CD4-positive, alpha-beta T cell treated with Interferon alpha-2 for 1 hour (primary cell): ENCODE measurements around the gene TMEM97.
A peak's percentile ranks its signal among the peaks of the same experiment; 100 is the strongest.
"Not testable (repeated sequence)": the region's sequence is repeated elsewhere in the genome, so short reads cannot be mapped to it uniquely, and the experiment has no call there.

ENCODE experiments used
- DNase-seq, 2 donors: peaks; one replicate each; pipeline ENCODE4 v3.0.0-alpha.2; 2020 to 2022

The TMEM97 gene

DNA sequence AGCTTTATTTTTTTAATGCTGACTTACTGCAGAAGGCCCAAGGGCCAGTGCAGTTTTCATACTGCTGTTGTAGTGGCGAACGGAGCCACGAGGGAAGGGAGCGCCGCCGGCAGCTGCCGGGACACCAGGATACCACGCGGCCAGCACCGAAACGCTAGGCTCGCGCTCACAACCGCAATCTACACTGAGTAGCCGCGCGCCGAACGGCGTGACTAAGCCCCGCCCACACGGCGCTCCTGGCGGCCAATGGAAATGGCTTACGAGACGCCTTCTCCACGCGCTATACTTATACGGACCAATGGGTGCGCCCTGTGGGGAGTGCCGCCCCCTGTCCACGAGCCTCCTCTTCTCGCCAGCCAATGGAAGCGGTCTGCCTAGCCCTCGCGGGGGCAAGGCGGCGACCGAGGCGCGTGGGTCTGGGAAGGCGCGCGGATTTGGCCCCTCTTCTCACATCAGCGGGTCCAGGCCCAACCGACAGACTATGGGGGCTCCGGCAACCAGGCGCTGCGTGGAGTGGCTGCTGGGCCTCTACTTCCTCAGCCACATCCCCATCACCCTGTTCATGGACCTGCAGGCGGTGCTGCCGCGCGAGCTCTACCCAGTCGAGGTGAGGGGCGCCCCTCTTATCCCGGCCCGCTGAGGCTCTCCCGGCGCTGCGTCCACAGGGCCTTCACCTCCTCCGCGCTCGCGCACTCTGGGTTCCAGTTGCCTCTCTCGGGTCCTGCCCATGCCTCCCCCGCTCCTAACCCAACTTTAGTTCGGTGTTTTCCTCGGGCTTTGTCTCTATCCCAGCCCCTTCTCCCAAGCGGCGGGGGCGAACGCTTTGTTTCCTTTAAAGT, at the start of gene TMEM97:
TSS of gene TMEM97 (plus strand) at position 442 of the 839 bp plus-strand sequence. CDS start at position 482, 40 bp downstream.
- peak; percentile 94 to 96 for DNase-seq

DNA sequence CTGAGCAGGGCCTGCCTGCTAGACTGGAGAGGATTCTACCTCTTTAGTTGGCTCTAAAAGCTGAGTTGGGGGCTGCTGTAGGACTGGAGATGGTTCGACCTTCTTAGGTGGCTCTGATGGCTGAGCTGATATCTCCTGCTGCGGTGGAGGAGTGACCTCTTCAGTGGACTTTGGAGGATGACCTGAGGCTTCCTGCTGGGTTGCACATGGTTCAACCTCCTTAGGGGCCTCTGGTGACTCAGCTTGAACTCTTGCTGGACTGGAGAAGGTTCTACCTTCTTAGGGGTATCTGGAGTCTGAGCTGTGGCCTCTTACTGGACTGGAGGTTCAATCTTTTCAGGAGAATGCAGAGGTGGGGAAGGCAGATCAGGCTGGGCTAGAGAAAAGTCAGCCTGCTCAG, 48.9 kb upstream of the TMEM97 start:
- DNase-seq, result no peak

DNA sequence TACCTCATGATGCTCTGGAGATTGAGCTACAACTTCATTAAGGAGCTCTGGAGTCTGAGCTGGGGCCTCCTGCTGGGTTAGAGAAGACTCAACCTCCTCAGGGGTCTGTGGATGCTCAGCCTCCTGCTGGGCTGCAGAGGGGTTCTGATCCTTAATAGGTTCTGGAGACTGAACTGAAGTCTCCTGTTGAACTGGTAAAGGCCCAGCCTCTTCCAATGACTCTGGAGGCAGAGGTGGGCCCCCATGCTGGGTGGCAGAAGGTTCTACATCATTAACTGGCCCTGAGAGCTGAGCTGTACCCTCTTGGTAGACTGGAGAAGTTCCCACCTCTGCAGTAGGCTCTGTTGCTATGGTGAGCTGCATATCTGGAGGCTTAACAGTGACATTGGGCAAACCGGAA, 48.1 kb upstream of the TMEM97 start:
- no peak for DNase-seq

DNA sequence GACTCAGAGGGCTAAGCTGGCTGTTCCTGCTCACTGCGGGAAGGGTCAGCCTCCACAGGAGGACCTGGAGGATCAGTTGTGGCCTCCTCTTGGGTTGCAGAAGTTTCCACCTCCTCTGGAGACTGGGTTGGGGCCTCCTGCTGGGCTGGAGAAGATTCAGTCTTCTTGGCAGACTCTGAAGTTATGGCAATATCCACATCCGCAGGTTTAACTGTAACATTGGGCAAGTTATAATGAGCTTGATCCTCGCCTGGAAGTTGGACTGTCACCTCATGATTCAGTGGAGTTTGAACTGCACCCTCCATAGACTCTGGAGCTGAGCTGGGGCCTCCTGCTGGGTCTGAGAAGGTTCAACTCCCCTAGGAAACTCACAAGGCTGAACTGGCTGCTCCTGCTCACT, 47.6 kb upstream of the TMEM97 start:
- no peak for DNase-seq

DNA sequence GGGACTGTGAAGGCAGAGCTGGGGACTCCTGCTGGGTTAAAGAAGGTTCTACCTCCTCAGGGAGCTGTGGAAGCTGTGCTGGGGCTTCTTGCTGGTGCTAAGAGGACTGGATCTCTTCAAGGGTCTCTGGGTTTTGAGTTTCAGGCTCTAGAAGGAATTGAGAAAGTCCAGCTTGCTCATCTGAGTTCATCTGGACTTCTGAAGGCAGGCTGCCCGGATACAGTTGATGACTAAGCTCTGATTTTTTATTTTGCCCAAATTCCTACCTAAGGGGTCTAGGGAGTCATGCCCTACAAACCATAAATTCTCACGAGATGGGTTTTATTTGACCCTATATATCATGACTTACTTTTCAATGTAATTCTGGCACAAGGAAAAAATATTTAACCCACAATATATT, 46.8 kb upstream of the TMEM97 start:
- no peak for DNase-seq

DNA sequence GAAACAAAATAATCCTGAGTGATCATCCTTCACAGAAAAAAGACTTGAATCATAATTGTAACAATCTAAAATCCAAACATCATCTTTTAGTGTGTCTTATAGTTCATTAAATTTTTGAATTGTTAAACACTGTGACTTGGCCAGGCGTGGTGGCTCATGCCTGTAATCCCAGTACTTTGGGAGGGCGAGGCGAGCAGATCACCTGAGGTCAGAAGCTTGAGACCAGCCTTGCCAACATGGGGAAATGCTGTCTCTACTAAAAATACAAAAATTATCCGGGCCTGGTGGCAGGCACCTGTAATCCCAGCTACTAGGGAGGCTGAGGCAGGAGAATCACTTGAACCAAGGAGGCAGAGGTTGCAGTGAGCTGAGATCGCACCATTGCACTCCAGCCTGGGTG, 45.7 kb upstream of the TMEM97 start:
- DNase-seq, result not testable (repeated sequence)

DNA sequence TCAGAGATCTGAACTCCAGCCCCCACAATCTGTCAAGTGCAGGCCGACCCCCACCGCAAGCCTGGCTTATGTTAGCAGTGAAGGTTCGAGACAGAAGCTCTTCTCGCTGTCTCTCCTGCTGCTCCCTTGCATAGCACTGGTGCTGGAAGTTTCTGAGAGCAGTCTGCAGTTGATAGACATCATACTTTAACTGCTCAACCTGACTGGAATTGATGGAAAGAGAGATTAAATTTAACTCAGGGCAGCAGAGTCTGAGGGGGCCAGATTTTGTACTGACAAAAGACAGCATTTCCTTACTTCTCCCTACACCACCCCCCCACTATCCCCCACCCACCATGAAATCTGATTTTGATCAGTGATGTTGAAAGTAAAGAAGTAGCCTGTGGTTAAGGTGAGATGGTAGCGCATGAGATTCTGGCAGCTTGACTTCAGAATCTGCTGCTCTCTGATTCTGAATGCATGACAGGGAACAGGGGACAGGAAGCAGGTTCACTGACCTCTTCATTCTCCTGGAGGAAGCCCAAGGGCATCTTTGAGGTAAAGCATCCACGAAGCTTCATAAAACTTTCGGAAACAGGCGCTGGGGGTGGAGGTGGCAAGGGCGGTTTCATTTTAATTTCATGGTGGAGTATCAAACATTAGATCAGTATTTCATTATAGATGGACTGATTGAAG, 44.3 kb upstream of the TMEM97 start:
- DNase-seq, result no peak

DNA sequence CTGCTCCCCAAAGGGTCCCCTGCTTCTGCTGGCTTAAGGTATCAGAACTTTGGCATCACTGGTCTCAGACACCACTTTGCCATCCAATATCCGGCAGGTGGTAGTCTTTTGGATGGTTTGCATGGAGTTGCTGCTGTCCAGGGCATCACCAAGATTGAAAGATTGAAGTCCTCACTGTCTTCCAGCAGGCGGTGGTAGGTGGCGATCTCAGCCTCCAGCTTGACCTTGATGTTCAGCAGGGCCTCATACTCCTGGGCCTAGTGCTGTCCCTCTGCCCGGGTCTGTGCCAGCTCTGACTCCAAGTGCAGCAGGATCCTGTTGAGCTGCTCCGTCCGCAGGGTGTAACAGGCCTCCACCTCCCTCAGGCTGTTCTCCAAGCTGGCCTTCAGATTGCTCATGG, 43.0 kb upstream of the TMEM97 start:
- no peak for DNase-seq

DNA sequence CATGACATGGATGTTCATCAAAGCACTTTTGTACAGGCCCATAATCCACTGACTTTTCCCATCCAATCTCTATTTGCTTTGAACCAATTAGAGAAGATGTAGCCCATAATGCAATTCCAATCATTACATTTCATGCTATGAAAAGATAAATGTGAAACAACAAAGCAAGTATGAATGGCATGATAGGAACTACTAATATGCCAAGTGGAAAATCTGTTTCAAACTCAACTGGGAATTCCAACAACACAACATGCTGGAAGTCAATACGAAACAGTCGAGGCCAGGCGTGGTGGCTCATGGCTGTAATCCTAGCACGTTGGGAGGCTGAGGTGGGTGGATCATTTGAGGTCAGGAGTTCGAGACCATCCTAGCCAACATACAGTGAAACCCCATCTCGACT, 39.6 kb upstream of the TMEM97 start:
- DNase-seq, result no peak

DNA sequence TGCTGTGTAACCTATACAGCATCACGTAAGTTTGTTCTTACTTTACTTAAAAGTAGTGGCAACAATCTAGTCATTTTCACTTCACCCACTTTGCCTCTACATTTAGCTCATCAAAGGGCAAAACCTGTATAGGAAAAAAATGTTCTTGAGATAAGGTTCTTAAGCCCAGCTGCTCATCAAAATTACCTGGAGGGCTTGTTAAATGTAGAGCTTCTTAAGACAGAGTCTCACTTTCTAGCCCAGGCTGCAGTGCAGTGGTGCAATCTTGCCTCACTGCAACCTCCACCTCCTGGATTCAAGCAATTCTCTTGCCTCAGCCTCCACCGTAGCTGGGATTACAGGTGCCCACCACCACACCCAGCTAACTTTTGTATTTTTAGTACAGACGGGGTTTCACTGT, 38.2 kb upstream of the TMEM97 start:
- DNase-seq, result no peak

DNA sequence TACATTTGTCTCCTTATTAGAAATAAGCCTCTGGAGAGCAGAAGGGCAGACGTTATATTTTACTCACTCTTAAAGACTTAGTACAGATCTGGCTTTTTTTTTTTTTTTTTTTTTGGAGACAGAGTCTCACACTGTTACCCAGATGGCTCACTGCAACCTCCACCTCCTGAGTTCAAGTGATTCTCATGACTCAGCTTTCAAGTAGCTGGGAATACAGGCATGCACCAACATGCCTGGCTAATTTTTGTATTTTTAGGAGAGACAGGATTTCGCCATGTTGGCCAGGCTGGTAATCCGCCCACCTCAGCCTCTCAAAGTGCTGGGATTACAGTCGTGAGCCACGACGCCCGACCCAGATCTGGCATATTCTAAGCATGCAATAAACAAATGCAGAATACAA, 36.4 kb upstream of the TMEM97 start:
- DNase-seq, result no peak

DNA sequence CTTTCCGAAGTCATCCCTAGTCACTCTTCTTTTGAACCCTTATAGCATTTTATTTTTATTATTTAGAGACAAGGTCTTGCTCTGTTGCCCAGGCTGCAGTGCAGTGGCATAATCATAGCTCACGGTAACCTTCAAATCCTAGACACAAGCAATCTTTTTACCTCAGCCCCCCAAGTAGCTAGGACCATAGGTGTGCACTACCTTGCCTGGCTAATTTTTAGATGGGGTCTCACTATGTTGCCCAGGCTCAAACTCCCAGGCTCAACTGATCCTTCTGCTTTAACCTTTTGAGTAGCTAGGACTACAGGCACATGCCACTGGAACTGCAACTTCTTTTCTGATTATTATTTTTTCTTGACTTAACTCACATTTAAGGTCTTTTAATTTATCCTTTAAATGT, 33.0 kb upstream of the TMEM97 start:
- DNase-seq, result no peak

DNA sequence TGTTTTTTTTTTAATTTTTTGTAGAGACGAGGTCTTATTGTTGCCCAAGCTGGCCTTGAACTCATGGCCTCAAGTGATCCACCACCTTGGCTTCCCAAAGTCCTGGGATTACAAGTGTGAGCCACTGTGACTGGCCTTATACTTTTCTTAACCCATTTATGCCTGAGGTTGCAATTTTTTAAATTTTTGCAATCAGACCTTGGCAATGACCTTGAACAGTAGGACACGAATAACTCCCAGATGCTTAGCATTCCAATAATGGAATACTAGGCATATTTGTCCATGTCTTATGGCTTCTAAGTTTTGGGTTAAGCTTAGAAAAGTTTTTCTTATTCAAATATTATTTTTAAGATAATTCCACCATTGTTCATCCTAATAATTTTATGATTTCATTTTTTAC, 28.3 kb upstream of the TMEM97 start:
- DNase-seq, result no peak

DNA sequence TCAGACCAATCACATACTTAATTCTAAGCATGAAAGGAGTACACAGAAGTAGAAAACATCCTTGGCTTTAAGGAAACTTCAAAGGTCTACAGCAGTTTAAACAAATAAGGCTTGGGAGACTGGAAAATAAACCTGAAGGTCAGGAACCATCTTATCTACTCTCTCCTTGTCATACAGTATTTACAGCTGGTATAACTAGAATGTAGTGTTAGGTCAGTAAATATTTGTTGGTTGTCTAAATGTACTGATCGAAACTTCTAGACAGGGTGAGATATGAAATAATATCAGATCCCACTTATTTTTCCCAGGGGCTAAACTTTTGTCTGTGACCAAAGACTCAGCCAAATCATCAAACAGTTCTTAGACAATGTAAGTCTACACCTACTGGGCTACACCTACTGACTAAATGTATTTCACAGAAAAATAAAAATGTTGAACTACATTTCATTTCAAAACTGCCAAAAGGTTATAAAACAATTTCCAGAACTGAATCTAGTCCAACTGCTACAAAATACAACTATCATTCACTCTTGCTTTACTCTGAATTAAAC, 27.1 kb upstream of the TMEM97 start:
- no peak for DNase-seq

DNA sequence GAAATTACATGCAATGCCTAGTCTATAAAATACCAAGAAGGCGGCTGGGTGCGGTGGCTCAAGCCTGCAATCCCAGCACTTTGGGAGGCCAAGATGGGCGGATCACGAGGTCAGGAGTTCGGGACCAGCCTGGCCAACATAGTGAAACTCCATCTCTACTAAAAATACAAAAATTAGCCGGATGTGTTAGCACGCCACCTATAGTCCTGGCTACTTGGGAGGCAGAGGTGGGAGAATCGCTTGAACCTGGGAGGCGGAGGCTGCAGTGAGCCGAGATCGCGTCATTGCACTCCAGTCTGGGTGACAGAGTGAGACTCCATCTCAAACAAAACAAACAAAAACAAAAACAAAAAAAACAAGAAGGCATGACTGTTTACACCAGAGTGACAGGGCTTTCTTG, 26.1 kb upstream of the TMEM97 start:
- DNase-seq, result not testable (repeated sequence)

DNA sequence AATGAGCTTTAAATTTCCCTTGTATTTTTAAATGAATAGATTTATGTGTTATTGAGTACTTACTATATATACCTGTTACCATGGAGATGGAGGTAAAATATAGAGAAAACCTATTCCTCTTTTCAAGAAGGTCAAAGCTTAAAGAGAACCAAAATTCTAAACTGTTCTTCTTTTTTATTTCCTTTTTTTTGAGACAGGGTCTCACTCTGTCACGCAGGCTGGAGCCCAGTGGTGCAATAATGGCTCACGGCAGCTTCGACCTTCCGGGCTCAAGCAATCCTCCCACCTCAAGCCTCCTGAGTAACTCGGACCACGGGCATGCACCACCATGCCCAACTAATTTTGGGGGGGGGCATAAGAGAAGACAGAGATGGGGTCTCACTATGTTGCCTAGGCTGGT, 25.0 kb upstream of the TMEM97 start:
- DNase-seq, result peak in 1 of 2 donors; percentile 2

DNA sequence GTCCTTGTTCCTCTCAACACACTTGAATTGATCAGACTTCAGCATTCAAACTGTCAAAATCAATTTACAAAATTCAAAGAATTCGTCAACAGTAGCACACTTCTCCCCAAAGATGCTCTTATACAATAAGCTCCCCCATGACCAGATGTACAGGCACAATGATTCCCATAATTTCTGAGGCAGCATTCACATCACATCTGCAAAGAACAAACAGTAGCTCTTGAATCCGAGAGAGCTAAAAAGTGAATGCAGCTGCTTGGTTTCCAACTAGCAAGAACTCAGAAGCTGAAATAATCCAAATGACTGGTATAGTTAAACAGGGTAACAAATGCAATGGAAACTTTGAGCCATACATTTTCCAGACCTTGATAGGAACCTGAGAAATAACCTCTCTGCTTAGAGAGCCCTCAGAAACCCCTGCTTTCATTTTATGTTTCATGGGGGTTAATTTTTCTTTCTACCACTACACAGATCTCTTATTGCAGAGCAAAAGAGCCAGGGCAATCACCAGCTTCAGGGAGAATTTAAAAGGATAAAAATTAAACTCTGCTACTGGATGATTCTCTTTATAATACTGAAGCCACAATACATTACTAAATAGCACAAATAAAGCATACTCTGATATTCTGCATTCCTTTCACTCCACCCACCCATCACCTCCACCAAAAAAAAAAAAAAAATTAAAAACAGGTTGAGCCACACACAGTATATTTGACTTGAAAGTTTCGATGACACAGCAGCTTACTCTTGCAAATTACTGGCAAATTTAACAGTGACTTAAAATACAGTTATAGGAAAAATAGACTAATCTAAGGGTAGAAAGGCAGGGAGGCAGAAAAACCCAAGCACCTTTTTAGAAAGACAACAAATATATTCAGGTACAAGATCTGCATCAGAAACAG, 23.1 kb upstream of the TMEM97 start:
- no peak for DNase-seq

DNA sequence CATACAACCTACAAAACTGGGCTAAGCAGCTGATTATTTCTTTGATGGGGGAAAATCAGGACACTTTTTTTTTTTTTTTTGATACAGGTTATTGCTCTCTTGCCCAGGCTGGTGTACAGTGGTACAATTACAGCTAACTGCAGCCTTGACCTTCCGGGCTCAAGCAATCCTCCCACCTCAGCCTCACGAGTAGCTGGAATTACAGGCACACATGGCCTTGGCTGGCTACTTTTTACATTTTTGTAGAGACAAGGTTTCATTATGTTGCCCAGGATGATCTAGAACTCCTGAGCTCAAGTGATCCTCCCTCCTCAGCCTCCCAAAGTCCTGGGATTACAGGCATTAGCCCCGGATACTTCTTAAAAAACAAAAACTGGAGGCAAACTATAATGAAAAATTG, 20.6 kb upstream of the TMEM97 start:
- no peak for DNase-seq

DNA sequence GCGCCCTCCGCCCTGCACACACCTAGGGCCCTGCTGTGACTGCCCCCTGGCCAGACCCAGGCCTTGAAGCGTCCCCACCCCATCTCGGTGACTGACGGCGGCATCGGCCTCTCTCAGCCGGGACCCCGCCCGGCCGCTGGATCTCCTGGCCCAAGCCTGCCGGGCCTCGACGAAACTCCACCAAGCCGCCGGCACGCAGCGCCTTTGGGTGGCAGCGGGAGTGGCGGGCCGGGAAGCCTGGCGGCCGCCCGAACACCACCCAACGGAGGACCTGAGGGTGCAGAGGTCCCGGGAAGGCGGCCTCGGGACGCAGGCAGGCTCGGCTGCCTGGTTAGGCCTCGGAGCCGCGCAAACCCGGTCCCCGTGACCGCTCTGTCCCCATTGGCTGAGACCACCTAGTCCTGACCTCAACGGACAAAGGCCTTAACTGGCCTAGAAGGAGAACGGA, 12.0 kb upstream of the TMEM97 start:
- no peak for DNase-seq

DNA sequence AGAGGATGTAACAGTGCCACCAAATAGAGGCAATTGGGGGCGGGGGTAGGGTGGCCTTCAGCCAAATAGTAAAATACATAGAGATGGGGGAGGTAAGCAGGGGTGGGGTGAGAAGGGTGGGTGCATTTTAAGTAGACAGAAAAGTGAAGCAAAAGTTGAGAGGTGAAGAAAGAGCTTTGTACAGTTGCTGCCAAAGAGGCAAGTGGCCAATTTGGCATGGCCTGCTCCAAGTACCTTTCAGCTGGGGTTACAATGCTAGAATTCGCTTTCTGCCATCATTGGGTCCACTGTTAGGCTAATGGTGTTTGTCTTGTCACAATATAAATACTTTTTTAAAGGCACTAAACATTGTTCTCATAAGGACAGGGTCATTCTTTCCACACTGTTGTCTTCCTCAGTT, 5.2 kb upstream of the TMEM97 start:
- no peak for DNase-seq

DNA sequence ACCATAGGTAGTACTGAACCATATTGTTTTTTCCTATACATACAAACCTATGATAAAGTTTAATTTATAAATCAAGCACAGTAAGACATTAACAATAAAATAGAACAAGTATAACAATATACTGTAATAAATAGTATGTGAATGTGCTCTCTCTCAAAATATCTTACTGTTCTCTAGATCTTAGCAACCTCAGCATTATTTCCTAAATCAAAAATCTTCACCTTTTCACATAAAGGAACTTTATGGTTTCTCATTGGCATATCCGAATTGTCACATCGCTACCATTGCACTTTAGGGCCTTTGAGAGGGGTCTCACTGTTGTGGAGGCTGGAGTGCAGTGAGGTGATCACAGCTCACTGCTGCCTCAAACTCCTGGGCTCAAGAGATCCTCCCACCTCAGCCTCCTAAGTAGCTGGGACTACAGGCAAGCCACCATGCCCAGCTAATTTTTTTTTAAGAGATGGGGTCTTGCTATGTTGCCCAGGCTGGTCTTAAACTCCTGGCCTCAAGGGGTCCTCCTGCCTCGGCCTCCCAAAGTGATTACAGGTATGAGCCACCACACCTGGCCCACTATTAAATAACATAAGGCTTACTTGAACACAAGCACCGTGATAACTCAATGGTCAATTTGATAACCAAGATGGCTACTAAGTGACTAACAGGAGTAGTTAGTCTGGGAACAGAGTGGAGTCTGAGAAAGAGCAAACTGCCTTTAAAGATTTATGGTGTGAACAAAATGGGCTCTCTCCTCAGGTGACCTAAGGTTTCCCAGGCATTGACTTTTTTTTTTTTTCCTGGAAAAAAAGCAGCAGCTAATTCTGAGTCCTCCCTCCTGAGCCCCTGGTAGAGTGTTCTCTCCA, 2.9 kb upstream of the TMEM97 start:
- no peak for DNase-seq
